DOHH2 (cell line): ENCODE results near the gene FAM89B.

Experiments used
- CTCF ChIP-seq: fragments of 200-600 bp; sonication (generic); IDR thresholded peaks from one replicate; pipeline ENCODE4 v1.5.1; 2014; ENCODE audit warnings: antibody characterized with exemption, mild to moderate bottlenecking, low read depth, low read length; ENCODE audit not compliant: poor library complexity, severe bottlenecking
- EZH2phosphoT487 ChIP-seq: fragments of 200-600 bp; sonication (generic); IDR thresholded peaks from 2 replicates; pipeline ENCODE4 v1.6.1; 2017; ENCODE audit warnings: borderline replicate concordance, mild to moderate bottlenecking, antibody characterized with exemption, low read length, moderate library complexity, mixed read lengths

DNA sequence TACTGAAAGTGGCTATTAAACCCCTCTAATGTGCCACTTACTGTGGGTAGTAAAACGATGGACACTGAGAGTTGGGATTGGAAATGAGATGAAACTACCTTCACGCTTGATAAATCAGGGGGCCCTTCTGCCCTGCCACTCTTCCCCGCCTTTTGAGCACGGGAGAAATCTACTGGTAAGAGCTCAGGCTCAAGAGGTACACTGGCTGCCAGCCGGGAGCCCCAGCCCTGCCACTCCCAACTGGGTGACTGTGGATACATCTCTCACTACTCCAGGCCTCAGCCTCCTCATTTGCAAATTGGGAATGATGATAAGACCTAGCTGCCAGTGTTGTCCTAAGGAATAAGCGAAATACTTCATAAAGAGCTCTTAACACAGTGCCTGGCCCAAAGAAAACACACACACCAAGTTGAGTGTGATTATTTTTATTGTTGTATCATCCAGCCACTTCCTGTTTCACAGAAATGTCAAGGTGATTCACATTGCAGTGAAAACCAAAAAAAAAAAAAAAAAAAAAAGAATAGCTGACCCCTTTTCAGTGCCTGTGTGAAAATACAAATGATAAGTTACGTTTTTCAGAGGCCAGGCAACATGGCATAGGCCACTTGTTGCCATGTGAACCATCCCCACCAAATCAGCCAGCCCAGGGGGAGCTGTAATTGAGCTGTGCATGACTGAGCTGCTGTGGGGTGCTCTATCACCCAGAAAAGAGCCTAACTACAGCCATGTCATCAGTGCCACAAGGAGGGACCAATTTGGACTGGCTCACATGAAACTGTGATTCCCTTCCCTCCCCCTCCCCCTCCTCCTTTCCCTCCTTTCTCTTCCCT is 6.5 kb upstream of the FAM89B start:
- TF ChIP-seq CTCF (no peak), EZH2phosphoT487 (no peak)
